Activated naive CD4-positive, alpha-beta T cell (primary cell): Measurements from ENCODE around the gene MKLN1.

Experiments used
- DNase-seq, 4 experiments: peaks; one replicate each; lab custom pipeline; 2025; lab: John Stamatoyannopoulos, UW

MKLN1 gene

DNA sequence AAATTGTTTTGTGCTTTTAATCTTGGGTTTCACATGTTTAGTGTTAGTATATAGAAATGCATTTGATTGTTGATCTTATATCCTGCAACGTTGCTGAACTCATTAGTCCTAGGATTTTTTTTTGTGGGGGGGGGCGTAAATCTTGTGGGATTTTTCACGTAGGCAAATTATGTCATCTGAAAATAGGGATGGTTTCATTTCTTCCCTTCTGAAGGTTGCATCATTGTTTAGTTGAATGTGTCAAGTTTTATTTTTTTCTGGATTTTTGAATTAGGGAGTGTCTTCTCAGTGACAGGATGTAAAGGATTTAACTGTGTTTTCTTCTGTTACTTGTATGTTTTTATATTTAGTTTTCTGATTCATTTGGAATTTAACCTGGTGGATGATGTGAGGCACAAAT, 26.7 kb downstream of the MKLN1 start:
- no peak for DNase-seq

GRCh38 chr7:131355917-131356777, 28.5 kb downstream of the MKLN1 start:
- DNase-seq: no peak

- DNase-seq: no peak
Measured at GRCh38 chr7:131357282-131357880, 29.7 kb downstream of the MKLN1 start.

DNA sequence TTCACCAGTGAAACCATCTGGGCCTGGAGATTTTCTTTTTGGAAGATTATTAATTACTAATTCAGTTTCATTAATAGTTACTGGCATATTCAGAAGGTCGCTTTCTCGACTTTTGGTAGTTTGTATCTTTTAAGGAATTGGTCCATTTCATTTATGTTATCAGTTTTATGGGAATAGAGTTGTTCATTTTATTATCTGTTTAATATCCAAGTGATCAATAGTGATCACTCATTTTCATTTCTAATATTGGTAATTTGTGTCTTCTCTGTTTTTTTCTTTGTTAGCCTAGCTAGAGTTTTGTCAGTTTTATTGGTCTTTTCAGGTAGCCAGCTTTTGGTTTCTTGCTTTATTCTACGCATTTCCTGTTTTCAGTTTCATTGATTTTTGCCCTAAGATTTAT, 31.0 kb downstream of the MKLN1 start:
- no peak for DNase-seq

DNA sequence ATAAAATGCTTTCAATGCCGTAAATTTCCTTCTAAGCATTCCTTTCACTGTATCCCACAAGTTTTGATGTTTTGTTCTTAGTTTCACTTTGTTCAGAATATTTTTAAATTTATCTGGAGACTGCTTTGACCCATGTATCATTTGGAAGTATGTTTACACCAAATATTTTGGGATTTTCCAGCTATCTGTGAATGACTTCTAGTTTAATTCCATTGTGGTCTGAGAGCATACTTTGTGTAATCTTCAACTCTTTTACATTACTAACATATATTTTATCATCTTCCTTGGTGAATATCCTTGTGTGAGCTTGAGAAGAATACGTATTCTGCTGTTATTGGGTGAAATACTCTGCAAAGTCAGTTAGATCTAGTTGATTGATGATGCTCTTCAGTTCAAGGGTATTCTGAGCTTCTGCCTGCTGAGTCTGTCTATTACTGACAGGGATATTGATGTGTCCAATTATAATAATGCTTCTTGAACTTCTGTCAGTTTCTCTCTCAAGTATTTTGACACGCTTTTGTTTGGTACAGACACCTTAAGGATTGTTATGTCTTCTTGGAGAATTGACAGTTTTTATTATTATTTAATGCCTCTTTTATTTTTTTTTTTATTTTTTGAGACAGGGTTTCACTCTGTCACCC, 31.6 kb downstream of the MKLN1 start:
- no peak for DNase-seq

- no peak for DNase-seq
Measured at GRCh38 chr7:131363719-131364118, 36.0 kb downstream of the MKLN1 start.

DNA sequence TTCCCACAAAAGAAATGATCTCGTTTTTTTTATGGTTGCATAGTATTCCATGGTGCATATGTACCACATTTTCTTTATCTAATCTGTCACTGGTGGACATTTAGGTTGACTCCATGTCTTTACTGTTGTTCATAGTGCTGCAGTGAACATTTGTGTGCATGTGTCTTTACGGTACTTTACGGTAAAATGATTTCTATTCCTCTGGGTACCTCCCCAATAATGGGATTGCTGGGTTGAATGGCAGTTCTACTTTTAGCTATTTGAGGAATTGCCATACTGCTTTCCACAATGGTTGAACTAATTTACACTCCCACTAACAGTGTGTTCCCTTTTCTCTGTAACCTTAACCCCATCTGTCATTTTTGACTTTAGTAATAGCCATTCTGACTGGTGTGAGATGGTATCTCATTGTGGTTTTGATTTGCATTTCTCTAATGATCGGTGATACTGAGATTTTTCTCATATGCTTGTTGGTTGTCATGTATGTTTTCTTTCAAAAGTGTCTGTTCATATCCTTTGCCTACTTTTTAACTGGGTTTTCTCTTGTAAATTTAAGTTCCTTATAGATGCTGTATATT, 37.2 kb downstream of the MKLN1 start:
- no peak for DNase-seq

- DNase-seq: no peak
Measured at GRCh38 chr7:131365838-131366237, 38.2 kb downstream of the MKLN1 start.

GRCh38 chr7:131369354-131369753, 41.7 kb downstream of the MKLN1 start:
- DNase-seq: no peak

GRCh38 chr7:131370523-131370968, 42.9 kb downstream of the MKLN1 start:
- DNase-seq: no peak

DNA sequence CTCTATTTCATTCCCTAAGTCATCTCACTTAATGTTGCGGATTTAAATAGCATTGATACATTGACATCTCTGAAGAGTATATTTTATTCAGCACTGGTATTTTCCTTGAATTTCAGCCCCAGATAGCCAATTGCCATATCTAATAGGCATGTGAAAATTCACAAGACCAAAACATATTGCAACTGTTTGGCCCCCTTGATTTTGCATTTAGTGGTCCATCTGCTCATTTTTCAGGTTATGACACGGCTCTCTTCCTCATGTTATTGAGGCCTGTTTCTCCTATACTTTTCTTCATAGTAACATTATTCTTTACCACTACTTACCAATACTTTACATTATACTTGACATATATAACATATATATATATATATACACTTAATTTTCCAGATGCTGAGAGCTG, 43.7 kb downstream of the MKLN1 start:
- no peak for DNase-seq

GRCh38 chr7:131372554-131372953, 44.9 kb downstream of the MKLN1 start:
- no peak for DNase-seq

DNA sequence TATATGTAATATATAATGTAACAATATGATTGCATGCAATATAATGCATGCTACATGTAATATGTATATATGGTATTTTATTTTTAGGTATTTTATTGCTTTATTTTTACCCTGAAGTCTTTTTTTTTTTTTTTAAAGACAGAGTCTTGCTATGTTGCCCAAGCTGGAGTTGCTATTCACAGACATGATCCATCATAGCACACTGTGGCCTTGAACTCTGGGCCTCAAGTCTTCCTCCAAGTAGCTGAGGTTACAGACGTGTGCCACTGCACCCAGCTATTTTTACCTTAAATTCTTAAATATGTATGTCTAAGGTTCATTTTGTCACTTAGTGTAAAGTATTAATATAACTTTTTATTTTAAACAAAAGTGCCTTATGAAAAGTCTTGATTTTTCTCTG, 47.1 kb downstream of the MKLN1 start:
- no peak for DNase-seq

DNA sequence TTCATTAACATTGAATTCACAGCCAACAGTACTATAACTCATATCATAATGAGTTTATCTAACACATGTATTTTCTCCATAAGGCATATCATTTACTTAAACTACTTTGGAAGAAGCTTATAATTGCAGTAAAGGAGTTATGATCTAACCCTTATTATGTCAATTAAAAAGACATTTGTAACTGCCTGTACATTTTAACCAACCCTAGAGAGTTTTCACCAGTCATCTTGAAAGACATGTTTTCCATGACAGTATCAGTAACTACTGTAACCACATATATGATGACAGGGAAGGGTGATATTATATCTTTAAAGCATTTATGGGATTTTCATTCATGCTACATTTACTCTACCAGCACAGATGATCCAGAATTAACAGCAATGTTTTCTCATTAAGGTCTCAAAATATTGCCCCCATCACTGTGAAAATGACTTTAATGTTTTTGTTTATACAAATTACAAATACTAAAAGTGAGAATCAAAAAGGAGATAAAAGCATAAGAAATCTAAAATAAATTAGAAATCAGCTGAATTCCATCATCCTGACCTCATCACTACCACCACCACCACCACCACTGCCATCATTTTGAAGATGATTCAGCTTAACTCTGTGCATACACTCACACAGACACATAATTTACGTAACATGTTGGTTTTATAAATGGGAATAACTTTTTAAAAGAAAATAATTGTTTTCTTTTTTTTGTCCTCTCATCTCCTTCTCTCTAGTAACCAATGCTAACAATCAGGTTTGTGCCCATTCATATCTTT, 53.6 kb downstream of the MKLN1 start:
- DNase-seq: no peak

DNA sequence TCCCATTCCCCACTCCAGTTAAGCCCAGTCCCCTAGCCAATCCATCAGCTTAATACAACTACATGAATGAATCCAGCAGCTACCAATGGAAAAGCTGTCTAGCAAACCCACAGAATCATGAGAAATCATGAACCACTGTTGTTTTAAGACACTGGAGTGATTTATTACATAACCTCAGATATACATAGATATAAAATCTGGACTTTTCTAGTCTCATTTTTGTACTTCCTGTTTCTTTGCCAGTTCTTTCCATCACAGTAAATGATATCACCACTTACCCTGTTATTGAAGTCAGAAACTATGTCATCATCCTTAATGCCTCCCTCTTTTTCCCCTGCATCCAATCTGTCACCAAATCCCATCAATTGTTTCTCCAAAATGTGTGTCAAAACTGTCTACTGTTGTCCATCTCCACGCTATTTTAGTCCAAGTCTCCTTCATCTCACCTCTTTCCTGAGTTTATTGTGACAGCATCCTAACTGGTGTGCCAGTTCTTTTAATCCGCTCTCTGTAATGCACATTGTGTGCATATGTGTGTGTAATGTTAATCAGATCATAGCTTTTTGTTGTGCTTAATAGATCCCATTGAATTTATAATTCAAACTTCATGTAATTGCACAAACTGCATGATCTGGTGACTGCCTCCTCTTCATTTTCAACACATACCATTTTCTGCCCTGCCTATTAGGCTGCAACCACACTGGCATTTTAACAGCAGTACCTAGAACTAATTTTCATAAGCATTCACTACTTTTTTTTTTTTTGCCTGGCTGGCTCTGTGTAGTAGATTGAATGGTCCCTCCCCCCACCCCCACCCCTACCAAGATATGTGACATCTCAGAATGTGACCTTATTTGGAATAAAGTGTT, 56.0 kb downstream of the MKLN1 start:
- DNase-seq: no peak

DNA sequence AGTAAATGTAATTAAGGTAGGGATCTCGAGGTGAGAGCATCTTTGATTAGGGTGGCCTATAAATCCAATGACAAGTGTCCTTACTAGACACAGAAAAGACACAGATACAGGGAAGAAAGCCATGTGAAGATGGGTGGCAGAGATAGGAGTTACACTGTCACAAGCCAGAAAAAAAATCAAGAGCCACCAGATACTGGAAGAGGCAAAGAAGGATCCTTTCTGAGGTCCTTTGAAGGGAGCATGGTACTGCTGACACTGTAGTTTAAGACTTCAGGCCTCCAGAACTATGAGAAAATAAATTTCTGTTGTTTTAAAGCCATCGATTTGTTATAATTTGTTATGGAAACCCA, 56.6 kb downstream of the MKLN1 start:
- no peak for DNase-seq

DNA sequence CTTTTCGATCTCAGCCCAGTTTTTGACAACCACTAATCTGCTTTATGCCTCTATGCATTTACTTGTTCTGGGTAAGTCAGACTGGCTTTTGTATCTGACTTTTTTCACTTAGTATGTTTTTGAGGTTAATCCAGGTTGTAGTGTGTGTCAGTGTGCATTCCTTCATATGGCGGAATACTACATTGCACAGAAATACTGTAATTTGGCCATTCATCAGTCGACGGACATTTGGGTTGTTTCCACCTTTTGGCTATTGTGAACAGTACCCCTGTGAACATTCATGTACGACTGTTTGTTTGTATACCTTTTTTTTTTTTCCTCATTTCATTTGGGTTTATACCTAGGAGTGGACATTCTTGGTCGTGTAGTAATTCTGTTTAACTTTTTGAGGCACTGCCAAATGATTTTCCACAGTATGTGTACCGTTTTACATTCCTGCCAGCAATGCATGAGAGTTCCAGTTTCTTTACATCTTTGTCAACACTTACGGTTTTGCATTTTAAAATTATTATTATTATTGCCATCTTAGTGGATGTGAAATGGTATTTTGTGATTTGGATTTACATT, 57.4 kb downstream of the MKLN1 start:
- DNase-seq: no peak

DNA sequence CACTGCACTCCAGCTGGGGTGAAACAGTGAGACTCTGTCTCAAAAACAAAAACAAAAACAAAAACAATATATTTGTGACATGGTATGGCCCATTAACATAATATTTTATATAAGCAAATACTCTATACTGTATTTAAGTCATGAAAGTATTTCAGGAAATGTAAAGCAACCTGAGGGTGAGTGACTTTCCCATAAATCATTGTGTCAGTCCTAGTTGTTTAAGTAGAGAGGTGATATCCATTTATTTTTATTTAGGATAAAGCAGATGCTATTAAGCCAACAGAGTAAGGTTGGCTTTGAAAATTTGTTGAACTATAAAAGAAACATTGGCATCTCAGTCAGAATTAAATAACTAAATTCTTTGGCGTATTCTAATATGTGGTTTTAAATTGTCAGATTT, 60.5 kb downstream of the MKLN1 start:
- no peak for DNase-seq

- DNase-seq: no peak
Measured at GRCh38 chr7:131390275-131390674, 62.6 kb downstream of the MKLN1 start.

GRCh38 chr7:131391145-131391544, 63.5 kb downstream of the MKLN1 start:
- no peak for DNase-seq

DNA sequence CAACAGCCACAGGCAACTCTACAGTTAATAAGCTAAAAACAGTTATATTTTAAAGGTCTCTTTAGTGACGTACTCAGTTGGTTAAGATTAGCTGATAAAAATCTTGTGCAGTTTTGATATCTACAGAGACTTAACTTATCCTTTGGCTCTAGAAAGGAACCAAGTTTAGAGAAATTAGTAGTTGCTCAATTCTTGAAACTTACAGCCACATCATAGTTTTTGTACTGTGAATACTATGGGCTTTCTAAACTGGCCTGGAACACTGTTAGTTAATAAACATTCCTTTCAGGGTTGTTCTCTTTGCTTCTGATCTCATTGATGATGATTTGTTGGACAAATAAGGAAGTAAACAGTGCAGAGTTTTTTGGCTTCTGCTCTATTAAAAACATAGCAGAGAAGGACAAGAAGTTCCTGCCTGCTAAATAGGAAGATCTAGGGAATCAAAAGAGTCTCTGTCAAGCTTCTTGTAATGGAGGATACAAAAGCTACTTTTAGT, 73.1 kb downstream of the MKLN1 start:
- DNase-seq: no peak
